ENCODE data around the gene SPRR2E.

Gene SPRR2E

DNA sequence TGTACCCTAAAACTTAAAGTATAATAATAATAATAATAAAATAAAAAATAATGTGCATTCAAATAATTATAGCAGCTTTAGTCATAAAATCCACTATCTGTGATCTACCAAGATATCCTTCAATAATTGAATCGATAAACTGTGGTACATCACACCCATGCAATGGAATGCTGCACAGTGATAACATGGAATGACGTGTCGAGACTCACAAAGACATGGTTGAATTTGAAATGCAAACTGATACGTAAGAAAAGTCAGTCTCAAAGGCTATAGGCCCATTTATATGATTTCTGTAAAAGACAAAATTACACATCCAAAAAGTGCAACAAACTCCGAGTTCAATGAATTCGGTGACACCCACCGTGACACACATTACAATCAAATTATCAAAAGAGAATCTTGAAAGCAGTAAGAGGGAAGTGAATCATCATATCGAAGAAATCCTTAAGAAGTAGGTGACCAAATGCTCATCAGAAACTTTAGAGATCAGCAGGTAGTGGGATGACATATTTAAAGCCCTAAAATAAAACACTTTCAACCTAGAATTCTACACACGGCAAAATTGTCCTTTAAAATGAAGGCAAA is 5.2 kb upstream of the SPRR2E start:
- TF ChIP-seq, protein P1, sequence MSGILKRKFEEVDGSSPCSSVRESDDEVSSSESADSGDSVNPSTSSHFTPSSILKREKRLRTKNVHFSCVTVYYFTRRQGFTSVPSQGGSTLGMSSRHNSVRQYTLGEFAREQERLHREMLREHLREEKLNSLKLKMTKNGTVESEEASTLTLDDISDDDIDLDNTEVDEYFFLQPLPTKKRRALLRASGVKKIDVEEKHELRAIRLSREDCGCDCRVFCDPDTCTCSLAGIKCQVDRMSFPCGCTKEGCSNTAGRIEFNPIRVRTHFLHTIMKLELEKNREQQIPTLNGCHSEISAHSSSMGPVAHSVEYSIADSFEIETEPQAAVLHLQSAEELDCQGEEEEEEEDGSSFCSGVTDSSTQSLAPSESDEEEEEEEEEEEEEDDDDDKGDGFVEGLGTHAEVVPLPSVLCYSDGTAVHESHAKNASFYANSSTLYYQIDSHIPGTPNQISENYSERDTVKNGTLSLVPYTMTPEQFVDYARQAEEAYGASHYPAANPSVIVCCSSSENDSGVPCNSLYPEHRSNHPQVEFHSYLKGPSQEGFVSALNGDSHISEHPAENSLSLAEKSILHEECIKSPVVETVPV (CRISPR knock-in tag; IDR thresholded peaks at IDR 0.05), result no peak
- no peak for TF ChIP-seq ISL1 (CRISPR knock-in tag; IDR thresholded peaks at IDR 0.05)
- TF ChIP-seq ZFP3 (CRISPR knock-in tag; IDR thresholded peaks at IDR 0.05), result no peak
- TF ChIP-seq CSDC2 (CRISPR knock-in tag; IDR thresholded peaks at IDR 0.05), result no peak
- no peak for TF ChIP-seq ESRRG (CRISPR knock-in tag; IDR thresholded peaks at IDR 0.05)
- TF ChIP-seq, protein P2, sequence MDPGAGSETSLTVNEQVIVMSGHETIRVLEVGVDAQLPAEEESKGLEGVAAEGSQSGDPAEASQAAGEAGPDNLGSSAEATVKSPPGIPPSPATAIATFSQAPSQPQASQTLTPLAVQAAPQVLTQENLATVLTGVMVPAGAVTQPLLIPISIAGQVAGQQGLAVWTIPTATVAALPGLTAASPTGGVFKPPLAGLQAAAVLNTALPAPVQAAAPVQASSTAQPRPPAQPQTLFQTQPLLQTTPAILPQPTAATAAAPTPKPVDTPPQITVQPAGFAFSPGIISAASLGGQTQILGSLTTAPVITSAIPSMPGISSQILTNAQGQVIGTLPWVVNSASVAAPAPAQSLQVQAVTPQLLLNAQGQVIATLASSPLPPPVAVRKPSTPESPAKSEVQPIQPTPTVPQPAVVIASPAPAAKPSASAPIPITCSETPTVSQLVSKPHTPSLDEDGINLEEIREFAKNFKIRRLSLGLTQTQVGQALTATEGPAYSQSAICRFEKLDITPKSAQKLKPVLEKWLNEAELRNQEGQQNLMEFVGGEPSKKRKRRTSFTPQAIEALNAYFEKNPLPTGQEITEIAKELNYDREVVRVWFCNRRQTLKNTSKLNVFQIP (CRISPR knock-in tag; IDR thresholded peaks at IDR 0.05; ENCODE audit: borderline replicate concordance, low read depth), result no peak
- TF ChIP-seq SNAI2 (CRISPR knock-in tag; IDR thresholded peaks at IDR 0.05), result no peak
- no peak for TF ChIP-seq RARB (CRISPR knock-in tag; IDR thresholded peaks at IDR 0.05)
- no peak for TF ChIP-seq ZC3H10 (CRISPR knock-in tag; IDR thresholded peaks at IDR 0.05)
- no peak for TF ChIP-seq TOX (CRISPR knock-in tag; IDR thresholded peaks at IDR 0.05; ENCODE audit: borderline replicate concordance)
- no peak for TF ChIP-seq ZFP30 (CRISPR knock-in tag; IDR thresholded peaks at IDR 0.05)
- no peak for TF ChIP-seq ARNTL (CRISPR knock-in tag; IDR thresholded peaks at IDR 0.05; ENCODE audit: borderline replicate concordance, low read depth)
- no peak for TF ChIP-seq ZNF565 (CRISPR knock-in tag; conservative IDR thresholded peaks at IDR 0.05; ENCODE audit: low read depth)
- TF ChIP-seq PPARA (CRISPR knock-in tag; IDR thresholded peaks at IDR 0.05; ENCODE audit: borderline replicate concordance), result no peak
- TF ChIP-seq, protein P3, sequence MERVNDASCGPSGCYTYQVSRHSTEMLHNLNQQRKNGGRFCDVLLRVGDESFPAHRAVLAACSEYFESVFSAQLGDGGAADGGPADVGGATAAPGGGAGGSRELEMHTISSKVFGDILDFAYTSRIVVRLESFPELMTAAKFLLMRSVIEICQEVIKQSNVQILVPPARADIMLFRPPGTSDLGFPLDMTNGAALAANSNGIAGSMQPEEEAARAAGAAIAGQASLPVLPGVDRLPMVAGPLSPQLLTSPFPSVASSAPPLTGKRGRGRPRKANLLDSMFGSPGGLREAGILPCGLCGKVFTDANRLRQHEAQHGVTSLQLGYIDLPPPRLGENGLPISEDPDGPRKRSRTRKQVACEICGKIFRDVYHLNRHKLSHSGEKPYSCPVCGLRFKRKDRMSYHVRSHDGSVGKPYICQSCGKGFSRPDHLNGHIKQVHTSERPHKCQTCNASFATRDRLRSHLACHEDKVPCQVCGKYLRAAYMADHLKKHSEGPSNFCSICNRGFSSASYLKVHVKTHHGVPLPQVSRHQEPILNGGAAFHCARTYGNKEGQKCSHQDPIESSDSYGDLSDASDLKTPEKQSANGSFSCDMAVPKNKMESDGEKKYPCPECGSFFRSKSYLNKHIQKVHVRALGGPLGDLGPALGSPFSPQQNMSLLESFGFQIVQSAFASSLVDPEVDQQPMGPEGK (CRISPR knock-in tag; IDR thresholded peaks at IDR 0.05; ENCODE audit: borderline replicate concordance), result no peak
- no peak for TF ChIP-seq TCF4 (CRISPR knock-in tag; IDR thresholded peaks at IDR 0.05; ENCODE audit: borderline replicate concordance)
- no peak for TF ChIP-seq ZNF8 (CRISPR knock-in tag; IDR thresholded peaks at IDR 0.05)
- TF ChIP-seq, protein P4, sequence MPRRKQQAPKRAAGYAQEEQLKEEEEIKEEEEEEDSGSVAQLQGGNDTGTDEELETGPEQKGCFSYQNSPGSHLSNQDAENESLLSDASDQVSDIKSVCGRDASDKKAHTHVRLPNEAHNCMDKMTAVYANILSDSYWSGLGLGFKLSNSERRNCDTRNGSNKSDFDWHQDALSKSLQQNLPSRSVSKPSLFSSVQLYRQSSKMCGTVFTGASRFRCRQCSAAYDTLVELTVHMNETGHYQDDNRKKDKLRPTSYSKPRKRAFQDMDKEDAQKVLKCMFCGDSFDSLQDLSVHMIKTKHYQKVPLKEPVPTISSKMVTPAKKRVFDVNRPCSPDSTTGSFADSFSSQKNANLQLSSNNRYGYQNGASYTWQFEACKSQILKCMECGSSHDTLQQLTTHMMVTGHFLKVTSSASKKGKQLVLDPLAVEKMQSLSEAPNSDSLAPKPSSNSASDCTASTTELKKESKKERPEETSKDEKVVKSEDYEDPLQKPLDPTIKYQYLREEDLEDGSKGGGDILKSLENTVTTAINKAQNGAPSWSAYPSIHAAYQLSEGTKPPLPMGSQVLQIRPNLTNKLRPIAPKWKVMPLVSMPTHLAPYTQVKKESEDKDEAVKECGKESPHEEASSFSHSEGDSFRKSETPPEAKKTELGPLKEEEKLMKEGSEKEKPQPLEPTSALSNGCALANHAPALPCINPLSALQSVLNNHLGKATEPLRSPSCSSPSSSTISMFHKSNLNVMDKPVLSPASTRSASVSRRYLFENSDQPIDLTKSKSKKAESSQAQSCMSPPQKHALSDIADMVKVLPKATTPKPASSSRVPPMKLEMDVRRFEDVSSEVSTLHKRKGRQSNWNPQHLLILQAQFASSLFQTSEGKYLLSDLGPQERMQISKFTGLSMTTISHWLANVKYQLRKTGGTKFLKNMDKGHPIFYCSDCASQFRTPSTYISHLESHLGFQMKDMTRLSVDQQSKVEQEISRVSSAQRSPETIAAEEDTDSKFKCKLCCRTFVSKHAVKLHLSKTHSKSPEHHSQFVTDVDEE (CRISPR knock-in tag; IDR thresholded peaks at IDR 0.05), result no peak
- TF ChIP-seq ZNF70 (CRISPR knock-in tag; IDR thresholded peaks at IDR 0.05), result no peak
- no peak for TF ChIP-seq BACH2 (CRISPR knock-in tag; IDR thresholded peaks at IDR 0.05; ENCODE audit: borderline replicate concordance)
- no peak for ATAC-seq

DNA sequence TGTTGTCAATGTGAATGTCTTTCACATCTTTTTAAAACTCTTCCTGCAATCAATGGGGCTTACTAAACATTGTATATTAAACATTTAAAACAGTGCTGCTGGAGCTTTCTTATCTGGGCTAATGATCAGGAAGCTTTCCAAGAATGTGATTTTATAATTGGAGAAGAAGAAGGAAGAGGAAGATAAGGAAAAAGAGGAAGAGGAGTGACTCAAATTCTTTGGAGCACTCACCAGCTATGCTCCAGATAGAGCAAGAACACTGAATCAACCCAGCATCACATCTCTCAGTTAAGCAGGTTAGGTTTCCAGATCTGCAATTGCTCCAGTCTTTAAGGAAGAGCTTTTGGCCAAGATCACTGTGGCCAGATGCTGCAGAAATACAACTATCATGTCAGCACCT is 1.4 kb upstream of the SPRR2E start:
- no peak for ATAC-seq
- no peak for TF ChIP-seq TOX (CRISPR knock-in tag; IDR thresholded peaks at IDR 0.05; ENCODE audit: borderline replicate concordance)
- no peak for TF ChIP-seq ISL1 (CRISPR knock-in tag; IDR thresholded peaks at IDR 0.05)

DNA sequence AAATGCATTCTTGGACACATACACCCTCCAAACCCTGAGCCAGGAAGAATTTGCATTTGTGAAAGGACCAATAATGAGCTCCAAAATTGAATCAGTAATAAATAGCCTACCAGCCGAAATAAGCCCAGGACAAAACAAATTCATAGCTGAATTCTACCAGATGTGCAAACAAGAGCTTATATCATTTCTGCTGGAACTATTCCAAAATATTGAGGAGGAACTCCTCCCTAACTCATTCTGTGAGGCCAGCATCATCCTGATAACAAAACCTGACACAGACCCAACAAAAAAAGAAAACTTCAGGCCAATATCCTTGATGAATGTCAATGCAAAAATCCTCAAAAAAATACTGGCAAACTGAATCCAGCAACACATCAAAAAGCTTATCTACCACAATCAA is 6.7 kb downstream of the SPRR2E start:
- ATAC-seq, result no peak
- TF ChIP-seq ESRRG (CRISPR knock-in tag; IDR thresholded peaks at IDR 0.05) (no peak), ZFP30 (CRISPR knock-in tag; IDR thresholded peaks at IDR 0.05) (no peak), BACH2 (CRISPR knock-in tag; IDR thresholded peaks at IDR 0.05; ENCODE audit: borderline replicate concordance) (no peak), ARNTL (CRISPR knock-in tag; IDR thresholded peaks at IDR 0.05; ENCODE audit: borderline replicate concordance, low read depth) (no peak), ISL1 (CRISPR knock-in tag; IDR thresholded peaks at IDR 0.05) (no peak), OSR1 (CRISPR knock-in tag; IDR thresholded peaks at IDR 0.05) (no peak), TOX (CRISPR knock-in tag; IDR thresholded peaks at IDR 0.05; ENCODE audit: borderline replicate concordance) (no peak), PPARA (CRISPR knock-in tag; IDR thresholded peaks at IDR 0.05; ENCODE audit: borderline replicate concordance) (no peak), RARB (CRISPR knock-in tag; IDR thresholded peaks at IDR 0.05) (no peak), CSDC2 (CRISPR knock-in tag; IDR thresholded peaks at IDR 0.05) (no peak), ZNF8 (CRISPR knock-in tag; IDR thresholded peaks at IDR 0.05) (no peak), ZFP3 (CRISPR knock-in tag; IDR thresholded peaks at IDR 0.05) (no peak)
- TF ChIP-seq, protein P1 (CRISPR knock-in tag; IDR thresholded peaks at IDR 0.05), result no peak
- TF ChIP-seq, protein P5, sequence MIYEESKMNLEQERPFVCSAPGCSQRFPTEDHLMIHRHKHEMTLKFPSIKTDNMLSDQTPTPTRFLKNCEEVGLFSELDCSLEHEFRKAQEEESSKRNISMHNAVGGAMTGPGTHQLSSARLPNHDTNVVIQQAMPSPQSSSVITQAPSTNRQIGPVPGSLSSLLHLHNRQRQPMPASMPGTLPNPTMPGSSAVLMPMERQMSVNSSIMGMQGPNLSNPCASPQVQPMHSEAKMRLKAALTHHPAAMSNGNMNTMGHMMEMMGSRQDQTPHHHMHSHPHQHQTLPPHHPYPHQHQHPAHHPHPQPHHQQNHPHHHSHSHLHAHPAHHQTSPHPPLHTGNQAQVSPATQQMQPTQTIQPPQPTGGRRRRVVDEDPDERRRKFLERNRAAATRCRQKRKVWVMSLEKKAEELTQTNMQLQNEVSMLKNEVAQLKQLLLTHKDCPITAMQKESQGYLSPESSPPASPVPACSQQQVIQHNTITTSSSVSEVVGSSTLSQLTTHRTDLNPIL (CRISPR knock-in tag; IDR thresholded peaks at IDR 0.05; ENCODE audit: low read depth), result no peak
- TF ChIP-seq, protein P3 (CRISPR knock-in tag; IDR thresholded peaks at IDR 0.05; ENCODE audit: borderline replicate concordance), result no peak
- TF ChIP-seq, protein P2 (CRISPR knock-in tag; IDR thresholded peaks at IDR 0.05; ENCODE audit: borderline replicate concordance, low read depth), result no peak
